GM12878 (cell line): Measurements from ENCODE around the gene LRP5.
"Not testable (repeated sequence)": the region's sequence is repeated elsewhere in the genome, so short reads cannot be mapped to it uniquely, and the experiment has no call there.

Experiments
- CBX3 ChIP-seq: fragments of 200-600 bp; sonication (generic); IDR thresholded peaks from 2 replicates; pipeline ENCODE4 v1.6.1; 2016; ENCODE audit warnings: low read depth, borderline replicate concordance
- CTCF ChIP-seq, 3 experiments: IDR thresholded peaks in 2 of 3; conservative IDR thresholded peaks in 1 of 3; 2 replicates each; pipeline ENCODE4 v1.5.1; 2011; ENCODE audit warnings: low read depth in 3 of 3, low read length in 3 of 3, mild to moderate bottlenecking in 3 of 3, control low read depth in 2 of 3, moderate library complexity in 2 of 3, inconsistent platforms in 1 of 3, mixed read lengths in 1 of 3; ENCODE audit not compliant: control insufficient read depth in 2 of 3, insufficient read depth in 1 of 3; ENCODE audit errors: extremely low read depth in 1 of 3
- EZH2 ChIP-seq: IDR thresholded peaks from 2 replicates; pipeline ENCODE4 v1.6.1; 2012; ENCODE audit warnings: low read depth, mild to moderate bottlenecking, control low read depth, inconsistent platforms, low read length, borderline replicate concordance; ENCODE audit not compliant: control insufficient read depth
- NFYB ChIP-seq: IDR thresholded peaks from 2 replicates; pipeline ENCODE4 v1.6.1; 2011; ENCODE audit warnings: low read depth, mild to moderate bottlenecking, low read length, improper control_type of control experiment, moderate library complexity; ENCODE audit not compliant: insufficient read depth
- POLR2AphosphoS5 ChIP-seq: IDR thresholded peaks from 2 replicates; pipeline ENCODE4 v1.6.1; 2011; ENCODE audit warnings: mild to moderate bottlenecking, low read length, inconsistent platforms
- RAD21 ChIP-seq: IDR thresholded peaks from 2 replicates; pipeline ENCODE4 v1.6.1; 2011; ENCODE audit warnings: mild to moderate bottlenecking, low read depth, low read length, moderate library complexity; ENCODE audit not compliant: insufficient read depth
- TARDBP ChIP-seq: IDR thresholded peaks from 2 replicates; pipeline ENCODE4 v1.6.1; 2016; ENCODE audit warnings: borderline replicate concordance
- ZBTB33 ChIP-seq: fragments of 450-650 bp; IDR thresholded peaks from 2 replicates; pipeline ENCODE4 v1.6.1; 2017; ENCODE audit warnings: mild to moderate bottlenecking
- TF ChIP-seq, protein P1 (sequence below): IDR thresholded peaks from 2 replicates; pipeline ENCODE4 v1.6.1; 2012; ENCODE audit warnings: mild to moderate bottlenecking, low read depth, low read length
- TF ChIP-seq, protein P2 (sequence below): fragments of 450-650 bp; formaldehyde crosslinking; IDR thresholded peaks from 2 replicates; pipeline ENCODE4 v1.4.0; 2020; ENCODE audit warnings: mild to moderate bottlenecking, moderate library complexity
- TF ChIP-seq, protein P3 (sequence below): fragments of 450-650 bp; IDR thresholded peaks from 2 replicates; pipeline ENCODE4 v1.6.1; 2014; ENCODE audit warnings: mild to moderate bottlenecking

DNA sequence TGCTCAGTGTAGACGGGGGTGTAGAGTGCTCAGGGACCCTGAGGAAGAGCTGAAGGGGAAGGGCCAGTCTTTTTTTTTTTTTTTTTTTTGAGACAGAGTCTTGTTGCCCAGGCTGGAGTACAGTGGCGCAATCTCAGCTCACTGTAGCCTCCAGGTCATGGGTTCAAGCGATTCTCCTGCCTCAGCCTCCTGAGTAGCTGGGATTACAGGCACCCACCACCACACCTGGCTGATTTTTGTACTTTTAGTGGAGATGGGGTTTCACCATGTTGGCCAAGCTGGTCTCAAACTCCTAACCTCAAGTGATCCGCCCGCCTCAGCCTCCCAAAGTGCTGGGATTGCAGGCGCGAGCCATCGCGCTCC is 12.9 kb upstream of the LRP5 start:
- TF ChIP-seq, protein P1, sequence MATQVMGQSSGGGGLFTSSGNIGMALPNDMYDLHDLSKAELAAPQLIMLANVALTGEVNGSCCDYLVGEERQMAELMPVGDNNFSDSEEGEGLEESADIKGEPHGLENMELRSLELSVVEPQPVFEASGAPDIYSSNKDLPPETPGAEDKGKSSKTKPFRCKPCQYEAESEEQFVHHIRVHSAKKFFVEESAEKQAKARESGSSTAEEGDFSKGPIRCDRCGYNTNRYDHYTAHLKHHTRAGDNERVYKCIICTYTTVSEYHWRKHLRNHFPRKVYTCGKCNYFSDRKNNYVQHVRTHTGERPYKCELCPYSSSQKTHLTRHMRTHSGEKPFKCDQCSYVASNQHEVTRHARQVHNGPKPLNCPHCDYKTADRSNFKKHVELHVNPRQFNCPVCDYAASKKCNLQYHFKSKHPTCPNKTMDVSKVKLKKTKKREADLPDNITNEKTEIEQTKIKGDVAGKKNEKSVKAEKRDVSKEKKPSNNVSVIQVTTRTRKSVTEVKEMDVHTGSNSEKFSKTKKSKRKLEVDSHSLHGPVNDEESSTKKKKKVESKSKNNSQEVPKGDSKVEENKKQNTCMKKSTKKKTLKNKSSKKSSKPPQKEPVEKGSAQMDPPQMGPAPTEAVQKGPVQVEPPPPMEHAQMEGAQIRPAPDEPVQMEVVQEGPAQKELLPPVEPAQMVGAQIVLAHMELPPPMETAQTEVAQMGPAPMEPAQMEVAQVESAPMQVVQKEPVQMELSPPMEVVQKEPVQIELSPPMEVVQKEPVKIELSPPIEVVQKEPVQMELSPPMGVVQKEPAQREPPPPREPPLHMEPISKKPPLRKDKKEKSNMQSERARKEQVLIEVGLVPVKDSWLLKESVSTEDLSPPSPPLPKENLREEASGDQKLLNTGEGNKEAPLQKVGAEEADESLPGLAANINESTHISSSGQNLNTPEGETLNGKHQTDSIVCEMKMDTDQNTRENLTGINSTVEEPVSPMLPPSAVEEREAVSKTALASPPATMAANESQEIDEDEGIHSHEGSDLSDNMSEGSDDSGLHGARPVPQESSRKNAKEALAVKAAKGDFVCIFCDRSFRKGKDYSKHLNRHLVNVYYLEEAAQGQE, result not testable (repeated sequence)
- TF ChIP-seq CTCF (IDR thresholded peaks at IDR 0.05 in 2 of 3, conservative IDR thresholded peaks at IDR 0.05 in 1 of 3; ENCODE audit: control insufficient read depth in 2 of 3, extremely low read depth in 1 of 3, insufficient read depth in 1 of 3, low read depth in 3 of 3, low read length in 3 of 3); TARDBP; ZBTB33; EZH2; NFYB; POLR2AphosphoS5; RAD21; CBX3: not testable (repeated sequence)
- TF ChIP-seq, protein P2, sequence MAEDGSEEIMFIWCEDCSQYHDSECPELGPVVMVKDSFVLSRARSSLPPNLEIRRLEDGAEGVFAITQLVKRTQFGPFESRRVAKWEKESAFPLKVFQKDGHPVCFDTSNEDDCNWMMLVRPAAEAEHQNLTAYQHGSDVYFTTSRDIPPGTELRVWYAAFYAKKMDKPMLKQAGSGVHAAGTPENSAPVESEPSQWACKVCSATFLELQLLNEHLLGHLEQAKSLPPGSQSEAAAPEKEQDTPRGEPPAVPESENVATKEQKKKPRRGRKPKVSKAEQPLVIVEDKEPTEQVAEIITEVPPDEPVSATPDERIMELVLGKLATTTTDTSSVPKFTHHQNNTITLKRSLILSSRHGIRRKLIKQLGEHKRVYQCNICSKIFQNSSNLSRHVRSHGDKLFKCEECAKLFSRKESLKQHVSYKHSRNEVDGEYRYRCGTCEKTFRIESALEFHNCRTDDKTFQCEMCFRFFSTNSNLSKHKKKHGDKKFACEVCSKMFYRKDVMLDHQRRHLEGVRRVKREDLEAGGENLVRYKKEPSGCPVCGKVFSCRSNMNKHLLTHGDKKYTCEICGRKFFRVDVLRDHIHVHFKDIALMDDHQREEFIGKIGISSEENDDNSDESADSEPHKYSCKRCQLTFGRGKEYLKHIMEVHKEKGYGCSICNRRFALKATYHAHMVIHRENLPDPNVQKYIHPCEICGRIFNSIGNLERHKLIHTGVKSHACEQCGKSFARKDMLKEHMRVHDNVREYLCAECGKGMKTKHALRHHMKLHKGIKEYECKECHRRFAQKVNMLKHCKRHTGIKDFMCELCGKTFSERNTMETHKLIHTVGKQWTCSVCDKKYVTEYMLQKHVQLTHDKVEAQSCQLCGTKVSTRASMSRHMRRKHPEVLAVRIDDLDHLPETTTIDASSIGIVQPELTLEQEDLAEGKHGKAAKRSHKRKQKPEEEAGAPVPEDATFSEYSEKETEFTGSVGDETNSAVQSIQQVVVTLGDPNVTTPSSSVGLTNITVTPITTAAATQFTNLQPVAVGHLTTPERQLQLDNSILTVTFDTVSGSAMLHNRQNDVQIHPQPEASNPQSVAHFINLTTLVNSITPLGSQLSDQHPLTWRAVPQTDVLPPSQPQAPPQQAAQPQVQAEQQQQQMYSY (CRISPR knock-in tag), result not testable (repeated sequence)
- TF ChIP-seq, protein P3, sequence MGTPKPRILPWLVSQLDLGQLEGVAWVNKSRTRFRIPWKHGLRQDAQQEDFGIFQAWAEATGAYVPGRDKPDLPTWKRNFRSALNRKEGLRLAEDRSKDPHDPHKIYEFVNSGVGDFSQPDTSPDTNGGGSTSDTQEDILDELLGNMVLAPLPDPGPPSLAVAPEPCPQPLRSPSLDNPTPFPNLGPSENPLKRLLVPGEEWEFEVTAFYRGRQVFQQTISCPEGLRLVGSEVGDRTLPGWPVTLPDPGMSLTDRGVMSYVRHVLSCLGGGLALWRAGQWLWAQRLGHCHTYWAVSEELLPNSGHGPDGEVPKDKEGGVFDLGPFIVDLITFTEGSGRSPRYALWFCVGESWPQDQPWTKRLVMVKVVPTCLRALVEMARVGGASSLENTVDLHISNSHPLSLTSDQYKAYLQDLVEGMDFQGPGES, result not testable (repeated sequence)
